HG03175 (cell line): ENCODE measurements around the gene FUT6.

Source experiments
- ATAC-seq: cut with Tn5 transposase; IDR thresholded peaks from one replicate; pipeline ENCODE4 v1.9.1; 2021; ENCODE audit warnings: mild to moderate bottlenecking, moderate library complexity; ENCODE audit not compliant: unreplicated experiment

The FUT6 gene

DNA sequence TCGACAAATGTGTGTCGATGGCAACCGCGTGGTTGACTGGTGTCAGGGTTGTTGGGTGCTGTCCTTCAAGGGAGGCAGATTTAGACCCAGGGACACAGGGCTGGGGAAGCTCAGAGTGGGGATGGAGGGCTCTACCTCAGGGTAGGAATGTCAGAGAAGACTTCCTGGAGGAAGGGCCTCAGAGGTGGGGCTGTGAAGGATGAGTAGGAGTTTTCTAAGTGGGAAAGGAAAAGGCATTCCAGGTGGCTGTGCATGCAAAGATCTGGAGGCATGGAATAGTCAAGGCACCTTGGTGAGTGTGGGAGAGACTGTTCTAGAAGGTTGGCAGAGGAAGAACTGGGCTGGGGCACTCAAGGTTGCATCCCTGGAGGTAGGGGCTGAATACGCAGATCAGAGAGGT, 32.6 kb downstream of the FUT6 start:
- no peak for ATAC-seq

GRCh38 chr19:5806133-5806489, 33.4 kb downstream of the FUT6 start:
- ATAC-seq, result no peak

GRCh38 chr19:5805462-5806132, 33.9 kb downstream of the FUT6 start:
- ATAC-seq, result no peak

- ATAC-seq, result no peak
These were observed 34.7 kb downstream of the FUT6 start, which contains the start of gene NRTN for GRCh38 chr19:5804516-5805461. NRTN (plus strand) TSS chr19:5805067; CDS start chr19:5824166, 19,099 bp downstream.

GRCh38 chr19:5803752-5804515, 35.6 kb downstream of the FUT6 start:
- peak; percentile 75 for ATAC-seq

DNA sequence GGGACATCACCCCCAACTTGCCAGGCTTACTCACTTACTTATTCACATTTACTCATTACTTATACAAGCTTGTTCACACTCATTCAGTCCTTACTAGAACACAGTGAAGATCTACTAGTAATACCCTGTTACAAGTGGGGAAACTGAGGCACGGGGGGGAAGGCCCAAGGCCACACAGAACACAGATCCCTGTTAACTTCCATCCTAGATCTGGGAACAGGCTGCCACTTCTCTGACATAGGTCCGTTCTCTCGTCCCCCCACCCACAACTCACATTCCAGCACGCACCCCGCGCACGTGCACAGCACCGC, 36.1 kb downstream of the FUT6 start:
- no peak for ATAC-seq

DNA sequence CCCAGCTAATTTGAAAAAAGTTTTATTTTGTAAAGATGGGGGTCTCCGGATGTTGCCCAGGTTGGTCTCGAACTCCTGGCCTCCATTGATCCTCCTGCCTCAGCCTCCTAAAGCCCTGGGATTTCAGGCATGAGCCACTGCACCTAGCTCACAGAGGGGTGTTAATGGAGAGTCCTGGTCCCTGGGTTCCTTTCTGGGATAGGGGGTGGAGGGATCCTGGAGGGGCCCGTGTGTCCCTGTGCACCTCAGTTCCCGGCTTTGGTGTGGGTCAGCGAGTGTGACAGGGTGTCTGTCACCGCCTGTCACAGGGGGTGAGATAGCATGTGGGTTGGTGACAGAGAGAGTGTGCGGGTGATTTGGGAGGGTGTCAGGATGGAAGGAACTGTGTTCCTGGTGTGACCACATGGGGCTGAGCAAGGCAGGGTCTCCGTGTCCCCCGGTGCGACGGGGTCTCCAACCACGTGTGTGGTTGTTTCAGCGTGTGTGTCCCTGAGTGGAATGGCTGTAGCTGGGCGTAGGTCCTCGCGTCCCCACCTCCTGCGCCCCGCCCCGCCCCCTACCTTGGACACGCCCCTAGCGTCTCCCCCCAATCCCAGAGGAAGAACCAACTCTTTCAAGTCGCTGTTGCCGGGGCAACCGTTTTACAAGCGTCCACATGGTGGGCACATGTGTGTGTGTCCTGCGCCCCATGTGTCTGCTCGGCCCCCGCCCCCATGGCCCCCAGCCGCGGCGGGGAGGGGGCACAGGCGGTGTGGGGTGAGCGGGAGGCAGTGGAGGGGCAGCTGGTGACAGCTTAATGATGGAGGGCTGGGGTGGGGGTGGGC, 37.5 kb downstream of the FUT6 start:
- no peak for ATAC-seq

- no peak for ATAC-seq
These were observed 38.9 kb downstream of the FUT6 start for GRCh38 chr19:5800361-5801270.

GRCh38 chr19:5799247-5800241, 40.0 kb downstream of the FUT6 start:
- ATAC-seq, result no peak

DNA sequence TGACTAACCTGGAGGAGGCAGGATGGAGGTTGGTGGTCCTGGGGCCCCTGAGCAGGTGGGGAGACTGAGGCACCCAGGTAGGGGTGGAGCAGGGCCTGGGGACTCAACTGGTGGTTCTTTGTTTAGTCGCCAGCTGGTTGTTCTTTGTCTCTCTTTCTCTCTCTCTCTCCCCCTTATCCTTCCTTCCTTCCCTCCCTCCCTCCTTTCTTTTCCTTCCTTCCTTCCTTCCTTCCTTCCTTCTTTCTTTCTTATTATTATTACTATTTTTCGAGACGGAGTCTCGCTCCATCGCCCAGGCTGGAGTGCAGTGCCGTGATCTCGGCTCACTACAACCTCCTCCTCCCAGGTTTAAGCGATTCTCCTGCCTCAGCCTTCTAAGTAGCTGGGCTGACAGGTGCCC, 41.3 kb downstream of the FUT6 start:
- no peak for ATAC-seq

- ATAC-seq, result no peak
These were observed 44.1 kb downstream of the FUT6 start for GRCh38 chr19:5795382-5795919.

GRCh38 chr19:5793188-5793587, 46.3 kb downstream of the FUT6 start:
- ATAC-seq, result no peak

- no peak for ATAC-seq
These were observed 47.3 kb downstream of the FUT6 start for GRCh38 chr19:5792224-5792623.

DNA sequence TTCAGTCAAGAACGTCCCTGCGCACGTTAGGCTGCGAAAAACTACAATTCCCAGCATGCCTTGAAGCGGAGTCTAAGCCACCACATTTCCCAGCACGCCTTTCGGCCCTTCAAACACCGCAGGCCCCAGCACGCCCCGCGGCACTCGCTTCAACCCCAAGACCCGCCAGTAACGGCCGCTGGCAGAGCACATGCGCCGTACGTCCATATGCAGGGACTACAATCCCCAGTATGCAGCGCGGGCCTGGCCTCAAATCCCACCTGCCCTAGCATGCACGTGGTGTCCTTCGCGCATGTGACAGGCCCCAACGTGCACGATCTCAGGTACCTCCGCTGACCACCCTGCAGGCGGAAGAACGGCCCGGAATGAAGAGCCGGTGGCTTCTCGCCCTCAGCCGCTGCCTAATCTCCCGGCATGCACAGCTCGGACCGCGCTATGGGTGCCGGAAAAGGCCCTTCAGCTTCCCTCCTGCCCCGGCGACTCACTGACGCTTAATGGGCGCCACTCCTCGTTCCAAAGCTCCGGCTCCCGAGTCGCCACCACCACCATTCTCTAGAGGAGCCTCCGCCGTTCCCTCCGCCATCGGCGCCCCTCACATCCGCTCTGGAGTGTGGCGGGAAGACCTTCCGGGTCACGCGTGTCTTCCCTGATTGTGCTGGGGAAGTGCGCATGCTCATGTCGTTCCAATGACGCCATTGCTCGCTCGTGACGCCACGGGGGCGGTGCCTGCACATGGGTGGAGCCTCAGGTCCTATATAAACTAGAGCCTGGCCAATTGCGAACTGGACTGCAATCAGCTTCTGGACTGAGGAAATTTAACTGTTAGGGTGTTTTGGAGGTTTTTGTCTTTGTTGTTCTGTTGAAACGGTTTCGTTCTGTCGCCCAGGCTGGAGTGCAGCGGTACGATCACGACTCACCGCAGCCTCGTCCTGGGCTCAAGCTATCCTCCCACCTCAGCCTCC, 48.7 kb downstream of the FUT6 start, which contains the start of gene DUS3L:
Gene DUS3L (minus strand): TSS at position 605 of the 962 bp plus-strand sequence. CDS start 22 bp downstream, at position 583.
- ATAC-seq, result peak; percentile 93

DNA sequence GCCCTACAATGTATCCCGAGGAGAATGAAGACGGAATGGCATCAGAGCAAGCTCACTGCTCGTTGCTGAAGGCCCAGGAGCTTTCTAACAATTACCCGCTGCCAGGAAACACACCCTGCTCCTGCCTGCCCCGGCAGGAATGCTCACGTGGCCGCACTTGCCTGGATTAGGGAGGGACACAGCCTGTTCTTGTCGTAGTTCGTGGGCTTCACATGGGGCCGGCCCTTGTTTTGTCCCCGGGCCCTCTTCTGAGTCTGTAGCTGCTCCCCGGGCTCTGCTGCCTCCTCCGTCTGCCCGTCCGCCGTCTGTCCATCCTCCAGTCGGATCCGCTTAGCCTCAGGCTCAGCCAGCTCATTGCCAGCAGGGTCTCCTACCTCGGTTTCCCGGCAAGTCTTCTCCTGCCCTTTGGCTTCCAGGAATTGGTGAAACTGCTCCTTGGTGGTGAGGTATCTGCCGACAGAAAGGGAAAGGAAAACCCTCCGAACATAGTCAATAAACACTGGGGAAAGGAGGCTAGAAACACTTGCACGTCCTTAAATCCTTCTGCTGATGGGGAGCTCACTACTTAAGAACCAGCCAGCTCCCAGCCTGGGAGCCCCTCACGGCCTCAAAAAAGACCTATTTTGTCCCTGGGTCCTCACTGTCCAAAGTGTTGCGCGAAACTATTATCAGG, 49.5 kb downstream of the FUT6 start:
- no peak for ATAC-seq

- no peak for ATAC-seq
These were observed 50.1 kb downstream of the FUT6 start for GRCh38 chr19:5789351-5789761.
